ENCODE measurements around the gene PYGO2.

The PYGO2 gene

DNA sequence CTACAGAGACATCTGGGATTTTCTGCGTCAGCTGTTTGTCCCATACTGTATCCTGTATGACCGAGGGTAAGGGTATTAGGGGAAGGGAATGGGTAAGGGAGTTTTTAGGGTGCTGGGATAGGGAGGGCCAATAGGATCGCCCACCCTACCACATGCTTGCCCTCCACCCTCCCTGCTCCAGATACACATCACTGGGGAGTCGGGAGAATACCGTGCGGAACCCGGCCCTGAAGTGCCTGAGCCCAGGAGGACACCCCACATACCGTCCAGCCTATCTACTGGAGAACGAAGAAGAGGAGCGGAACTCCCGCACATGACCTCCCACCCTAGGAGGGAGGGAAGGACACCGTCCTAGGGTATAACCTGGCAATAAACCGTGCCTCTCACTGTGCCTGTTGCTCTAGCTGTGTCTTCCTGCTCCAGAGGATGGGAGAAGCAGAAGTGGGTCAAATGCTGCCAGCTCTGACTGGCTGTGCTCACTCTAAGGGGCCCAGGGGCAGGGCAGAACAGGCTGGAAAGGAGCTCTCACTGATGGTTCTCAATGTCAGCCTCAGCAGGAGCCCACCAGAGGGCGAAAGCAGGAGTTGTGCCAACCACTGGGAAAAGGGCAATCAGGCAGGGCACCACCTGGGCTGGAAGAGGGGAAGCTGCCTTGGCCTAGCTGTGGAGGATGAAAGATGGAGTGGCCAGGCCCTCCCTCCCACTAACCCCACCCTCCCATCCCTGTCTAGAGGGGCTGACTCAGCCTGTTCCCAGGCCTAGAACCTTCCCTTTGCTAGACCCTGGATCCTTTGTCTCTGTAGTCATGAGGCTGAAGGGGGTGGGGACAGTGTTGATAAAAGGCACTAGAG, 31.4 kb upstream of the PYGO2 start:
- 0 out of 2 replicates have a peak, but pooled peaks have one; percentile 13 for TF ChIP-seq CTCF (IDR thresholded peaks at IDR 0.05)

DNA sequence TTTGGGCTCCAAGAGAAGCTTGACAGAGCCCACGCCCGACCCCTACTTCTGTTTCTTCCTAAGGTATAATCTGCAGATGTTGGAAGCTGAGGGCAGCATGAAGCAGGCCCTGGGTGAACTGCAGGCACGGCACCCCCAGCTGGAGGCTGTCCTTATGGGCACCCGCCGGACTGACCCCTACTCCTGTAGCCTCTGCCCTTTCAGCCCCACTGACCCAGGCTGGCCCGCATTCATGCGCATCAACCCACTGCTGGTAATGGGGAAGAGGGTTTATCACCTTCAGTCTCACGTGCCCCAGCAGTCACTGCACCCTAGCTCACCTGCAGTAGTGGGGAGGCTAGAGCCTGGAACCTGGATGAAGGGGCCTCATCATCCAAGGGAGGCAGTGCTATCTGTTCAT, 28.7 kb upstream of the PYGO2 start:
- TF ChIP-seq CTCF (IDR thresholded peaks at IDR 0.05), result no peak

DNA sequence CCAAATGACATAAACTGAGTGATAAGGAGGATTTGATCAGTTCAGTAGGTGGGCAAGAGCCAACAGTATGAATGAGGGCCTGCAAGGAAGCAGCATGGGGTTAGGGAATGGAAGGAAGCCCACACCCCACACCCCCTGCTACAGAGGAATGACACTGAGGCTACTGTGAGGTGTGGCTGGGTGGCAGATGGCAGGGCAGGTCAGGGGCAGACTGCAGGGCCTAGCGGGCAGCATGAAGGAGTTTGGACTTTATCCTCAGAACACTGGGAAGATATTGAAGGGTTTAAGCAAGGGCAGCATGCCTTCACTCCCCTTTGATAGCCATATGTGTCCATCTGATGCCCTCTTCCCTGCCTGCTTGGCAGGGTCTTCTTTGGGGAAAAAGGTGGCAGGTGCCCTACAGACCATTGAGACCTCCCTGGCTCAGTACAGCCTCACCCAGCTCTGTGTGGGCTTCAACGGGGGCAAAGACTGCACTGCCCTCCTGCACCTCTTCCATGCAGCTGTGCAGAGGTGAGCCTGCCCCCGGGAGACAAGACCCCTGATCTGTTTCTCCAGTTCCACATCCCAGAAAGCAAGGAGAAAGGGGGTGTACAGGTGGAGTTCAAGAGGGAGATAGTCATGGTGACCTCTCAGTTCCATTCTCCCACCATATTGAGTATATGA, 27.7 kb upstream of the PYGO2 start:
- TF ChIP-seq CTCF (IDR thresholded peaks at IDR 0.05), result no peak

GRCh38 chr1:154988058-154988954, 26.7 kb upstream of the PYGO2 start:
- no peak; the same call in 1 of the 2 replicates for TF ChIP-seq CTCF (IDR thresholded peaks at IDR 0.05)

DNA sequence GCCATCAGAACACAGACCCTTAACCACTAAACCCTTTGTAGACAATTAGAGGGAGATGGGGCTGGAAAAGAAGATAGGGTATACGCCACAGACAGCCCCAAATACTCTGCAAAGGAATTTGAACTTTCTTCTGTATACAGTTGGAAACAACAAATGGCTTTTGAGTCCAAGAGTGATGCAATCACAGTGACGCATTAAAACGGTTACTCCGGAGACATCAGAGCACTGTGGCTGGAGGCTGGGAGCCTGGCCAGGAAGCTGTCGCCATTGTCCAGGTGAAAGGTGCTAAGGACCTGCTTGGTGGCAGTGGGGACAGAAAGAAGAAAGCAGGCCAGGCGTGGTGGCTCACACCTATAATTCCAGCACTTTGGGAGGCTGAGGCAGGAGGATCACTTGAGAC, 25.7 kb upstream of the PYGO2 start:
- TF ChIP-seq CTCF (IDR thresholded peaks at IDR 0.05), result no peak

DNA sequence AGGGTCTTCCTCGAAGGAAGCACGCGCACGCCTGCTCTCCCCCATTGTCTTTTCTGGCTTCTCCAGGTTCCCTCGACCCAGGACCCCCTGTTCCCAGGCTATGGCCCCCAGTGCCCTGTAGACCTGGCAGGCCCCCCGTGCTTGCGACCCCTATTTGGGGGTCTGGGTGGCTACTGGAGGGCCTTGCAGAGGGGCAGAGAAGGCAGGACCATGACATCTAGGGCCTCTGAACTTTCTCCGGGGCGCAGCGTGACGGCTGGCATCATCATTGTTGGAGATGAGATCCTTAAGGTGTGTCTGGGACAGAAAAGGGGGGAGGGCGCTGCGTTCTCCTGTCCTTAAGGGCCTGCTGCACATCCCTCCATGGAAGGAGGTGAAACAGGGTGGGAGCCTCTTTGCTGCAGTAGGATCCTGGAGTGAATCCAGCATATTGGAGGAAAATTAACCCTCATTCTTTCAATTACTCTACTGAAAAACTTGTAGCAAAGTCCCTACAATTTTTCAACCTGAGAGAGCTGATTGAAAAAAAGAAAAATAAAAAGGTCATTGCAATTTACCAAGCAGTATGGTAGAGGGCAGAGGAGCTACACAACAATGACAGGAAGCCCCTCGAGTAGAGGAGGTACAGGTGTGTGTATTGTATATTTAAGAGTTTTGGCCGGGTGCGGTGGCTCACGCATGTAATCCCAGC, 22.3 kb upstream of the PYGO2 start:
- no peak for TF ChIP-seq CTCF (IDR thresholded peaks at IDR 0.05)

Data from LNCAP (cell line).